T-helper 1 cell (primary cell): ENCODE data around the gene REXO2.

ENCODE experiments used
- DNase-seq, 5 donors: peaks; one replicate each; pipeline ENCODE4 v3.0.0-alpha.2; 2012 to 2020
- total RNA-seq, 4 donors: gene quantifications; one replicate each; lab custom pipeline; 2026; lab: John Stamatoyannopoulos, UW

The REXO2 gene
- total RNA-seq, result 14.8 to 23.4 (median 17.7) reads per million in 4 donors

DNA sequence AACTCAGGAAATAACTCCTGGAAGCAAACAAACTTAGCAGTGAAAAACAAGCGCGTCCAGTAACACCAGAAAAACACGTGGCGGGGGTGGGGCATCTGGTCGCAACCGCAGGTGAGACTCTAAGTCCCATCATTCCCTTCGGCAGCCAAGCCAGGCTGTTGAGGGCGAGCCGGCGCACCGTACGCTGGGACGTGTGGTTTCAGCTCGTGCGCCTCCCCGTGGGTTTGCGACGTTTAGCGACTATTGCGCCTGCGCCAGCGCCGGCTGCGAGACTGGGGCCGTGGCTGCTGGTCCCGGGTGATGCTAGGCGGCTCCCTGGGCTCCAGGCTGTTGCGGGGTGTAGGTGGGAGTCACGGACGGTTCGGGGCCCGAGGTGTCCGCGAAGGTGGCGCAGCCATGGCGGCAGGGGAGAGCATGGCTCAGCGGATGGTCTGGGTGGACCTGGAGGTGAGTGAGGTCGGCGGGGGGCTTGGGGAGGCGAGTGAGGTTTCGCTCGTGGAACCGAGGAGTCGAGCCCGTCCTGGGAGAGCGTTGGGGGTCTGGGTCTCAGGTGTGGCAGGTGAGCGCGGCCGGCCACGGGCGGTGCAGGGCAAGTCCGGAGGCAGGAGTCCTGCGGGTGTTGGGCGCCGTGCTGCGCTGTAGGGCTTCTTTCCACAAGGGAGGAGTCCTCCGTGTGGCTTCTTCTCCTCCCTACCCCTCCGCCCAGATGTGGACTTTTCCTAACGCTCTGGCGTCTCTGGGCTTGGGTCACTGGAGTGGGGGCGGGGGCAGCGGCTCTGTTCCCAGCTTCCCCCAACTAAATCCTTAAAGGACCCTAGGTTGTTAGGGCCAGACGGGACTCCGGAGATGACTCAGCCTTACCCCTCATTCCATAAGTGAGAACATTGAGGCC is at the start of gene REXO2:
Gene REXO2, plus strand, starts transcription at position 239 of the 892 bp plus-strand sequence. Its CDS starts 62 bp downstream, at position 301.
- DNase-seq, result peak; percentile 86 to 96 (median 91)

DNA sequence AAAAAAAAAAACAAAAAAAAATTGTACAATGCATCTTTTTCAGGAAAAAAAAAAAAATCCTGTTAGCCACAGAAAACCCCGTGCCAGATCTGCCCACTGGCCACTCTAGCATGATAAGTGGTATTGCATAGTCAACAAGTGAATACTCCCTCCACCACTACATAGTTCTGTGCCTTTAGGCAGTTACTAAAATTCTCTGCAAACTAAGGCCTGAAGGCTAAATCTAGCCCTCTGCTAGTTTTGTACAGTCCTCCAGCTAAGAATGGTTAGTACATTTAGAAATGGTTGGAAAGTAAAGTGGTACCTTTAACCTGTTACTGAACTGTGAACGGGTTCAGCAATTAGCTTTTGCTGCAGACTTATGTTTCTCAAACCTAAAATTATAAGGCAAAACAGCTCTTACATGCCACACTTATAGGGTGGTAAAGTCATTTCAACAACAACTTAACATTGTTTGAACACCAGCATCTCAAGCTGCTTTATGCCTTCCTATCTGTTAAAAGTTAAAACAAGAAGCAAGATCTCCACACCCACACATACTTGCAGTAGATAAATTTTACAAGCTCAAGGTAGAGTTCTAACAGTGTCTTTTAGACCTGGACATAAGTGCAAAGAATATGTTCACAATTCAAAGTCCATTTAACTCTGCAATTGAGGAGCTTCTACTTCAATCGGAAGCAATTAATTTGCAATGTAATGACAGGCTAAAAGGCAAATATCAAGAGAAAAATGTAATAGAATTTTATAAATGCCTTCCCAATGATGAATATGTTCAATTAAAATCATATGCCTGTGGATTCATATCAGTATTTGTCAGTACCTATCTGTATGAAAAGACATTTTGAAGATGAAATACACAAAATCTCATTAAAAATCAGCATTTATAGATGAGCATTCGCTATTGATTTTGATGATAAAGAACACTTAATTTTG is 46.3 kb upstream of the REXO2 start:
- no peak for DNase-seq

DNA sequence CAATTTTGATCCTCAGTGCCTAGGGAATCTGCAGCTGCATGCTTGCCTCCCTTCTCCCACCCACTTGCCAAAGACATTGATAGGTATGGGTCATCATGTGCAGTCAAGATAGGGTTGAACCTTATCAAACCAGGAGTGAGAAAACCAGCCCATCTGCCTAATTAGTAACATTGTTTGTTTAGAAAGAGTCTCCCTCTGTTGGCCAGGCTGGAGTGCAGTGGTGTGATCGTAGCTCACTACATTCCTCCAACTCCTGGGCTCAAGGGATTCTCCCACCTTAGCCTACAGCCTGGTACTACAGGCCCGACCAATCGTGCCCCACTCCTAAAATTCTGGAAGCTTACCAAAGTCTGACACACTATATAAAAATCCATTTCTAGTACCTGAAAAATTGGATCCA is 43.5 kb upstream of the REXO2 start:
- no peak for DNase-seq

DNA sequence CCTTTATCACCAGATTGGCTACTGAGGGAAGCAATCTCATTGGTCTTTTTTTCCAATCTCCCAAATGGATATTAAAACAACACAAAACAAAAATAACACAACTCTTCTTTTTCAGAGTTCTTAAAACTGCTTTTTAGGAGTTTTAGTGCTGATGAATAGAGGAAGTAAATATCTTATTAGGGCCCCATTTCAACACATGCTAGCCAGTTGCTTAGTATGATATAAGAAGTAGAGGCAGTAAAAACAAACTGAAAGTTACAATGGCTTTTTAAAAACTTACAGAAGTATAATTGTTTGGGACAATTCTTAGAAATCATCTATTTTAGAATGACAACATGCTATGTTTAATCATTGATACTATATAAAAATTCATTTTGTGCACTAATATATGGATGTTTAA is 42.4 kb upstream of the REXO2 start:
- DNase-seq, result no peak

DNA sequence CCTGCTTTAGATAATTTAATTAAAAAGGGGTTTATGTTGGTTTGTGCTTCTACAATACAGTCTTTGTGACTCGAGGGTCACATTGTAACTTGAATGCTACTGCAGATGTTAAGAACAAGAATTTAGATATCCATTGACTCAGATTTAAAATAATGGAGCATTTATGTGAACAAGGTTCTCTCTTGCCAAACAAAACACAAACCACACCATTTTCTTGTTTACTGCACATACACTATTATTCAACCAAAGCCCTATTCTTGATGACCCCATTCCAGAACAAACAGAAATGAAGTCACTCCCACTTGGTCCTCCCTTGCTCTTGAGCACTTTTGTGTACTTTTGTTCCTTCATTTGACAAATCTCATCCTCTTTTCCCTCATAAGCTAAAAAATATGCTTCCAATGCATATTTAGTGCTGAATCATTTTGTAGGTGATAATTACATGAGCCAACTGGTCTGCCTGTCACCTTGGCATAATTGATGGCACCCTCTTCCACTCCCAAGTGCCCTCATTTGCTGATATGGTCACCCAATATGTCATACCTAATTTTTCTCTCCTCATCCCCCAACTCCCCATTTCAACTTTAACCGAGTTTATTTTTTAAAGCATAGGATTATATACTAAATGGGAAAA is 41.8 kb upstream of the REXO2 start:
- no peak for DNase-seq

DNA sequence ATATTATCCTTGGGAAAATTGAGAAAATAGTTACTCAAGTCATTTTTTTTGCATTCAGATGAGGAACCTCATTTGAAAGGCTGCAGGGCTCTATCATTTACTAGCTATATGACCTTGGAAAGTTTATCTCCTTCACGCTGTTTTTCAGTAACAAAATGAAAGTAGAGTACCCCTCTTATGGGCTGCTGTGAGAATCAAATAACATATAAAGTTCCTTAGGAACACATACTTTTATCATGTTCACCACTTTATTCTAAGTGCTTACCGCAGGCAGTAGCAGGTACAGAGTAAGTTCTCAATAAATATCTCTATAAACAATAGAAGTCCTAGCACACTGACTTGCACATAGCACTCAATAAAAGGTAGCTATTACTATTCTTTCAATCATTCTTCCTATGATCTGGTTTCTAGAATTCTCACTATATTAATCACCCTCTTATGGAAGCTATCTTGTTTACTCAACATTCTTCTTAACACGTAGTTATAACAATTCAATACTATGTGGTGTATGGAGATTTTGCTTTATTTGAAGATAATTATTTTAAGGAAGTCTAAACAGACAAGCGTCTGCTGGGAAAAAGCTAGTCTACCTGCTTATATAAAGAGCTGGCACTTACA is 40.9 kb upstream of the REXO2 start:
- DNase-seq, result no peak

DNA sequence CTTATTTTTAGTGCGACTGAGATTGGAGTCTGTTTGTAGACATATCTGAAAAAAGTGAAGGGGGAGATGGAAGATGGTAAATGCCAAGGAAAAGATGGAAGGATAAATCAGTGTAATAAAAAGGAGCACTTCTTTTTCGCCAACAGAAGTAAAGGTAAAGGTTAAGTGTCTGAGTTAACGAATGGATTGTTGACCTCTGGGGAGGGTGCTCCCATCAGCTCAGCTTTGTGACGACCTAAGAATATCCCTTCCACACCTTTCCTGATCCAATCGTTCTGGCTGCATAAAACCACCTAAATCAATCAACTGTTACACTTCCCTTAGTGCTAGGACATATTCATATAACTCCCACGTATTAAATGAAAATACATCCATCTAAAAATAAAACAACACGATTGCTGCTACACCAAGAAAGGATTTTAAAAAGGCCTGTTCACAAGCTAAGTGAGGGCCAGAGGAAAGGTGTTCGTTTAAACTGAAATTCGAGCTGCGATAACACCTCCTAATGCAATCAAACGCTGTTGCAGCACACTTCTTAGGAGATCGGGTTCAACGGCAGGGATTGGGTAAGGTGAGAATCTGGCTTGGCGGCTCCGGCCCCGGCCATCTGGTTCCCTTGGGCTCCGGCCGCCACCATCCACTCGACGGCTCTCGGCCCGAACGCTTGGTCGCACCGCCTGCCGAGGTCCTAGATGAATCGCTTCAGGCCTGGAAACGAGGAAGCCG is 39.6 kb upstream of the REXO2 start:
- no peak for DNase-seq

DNA sequence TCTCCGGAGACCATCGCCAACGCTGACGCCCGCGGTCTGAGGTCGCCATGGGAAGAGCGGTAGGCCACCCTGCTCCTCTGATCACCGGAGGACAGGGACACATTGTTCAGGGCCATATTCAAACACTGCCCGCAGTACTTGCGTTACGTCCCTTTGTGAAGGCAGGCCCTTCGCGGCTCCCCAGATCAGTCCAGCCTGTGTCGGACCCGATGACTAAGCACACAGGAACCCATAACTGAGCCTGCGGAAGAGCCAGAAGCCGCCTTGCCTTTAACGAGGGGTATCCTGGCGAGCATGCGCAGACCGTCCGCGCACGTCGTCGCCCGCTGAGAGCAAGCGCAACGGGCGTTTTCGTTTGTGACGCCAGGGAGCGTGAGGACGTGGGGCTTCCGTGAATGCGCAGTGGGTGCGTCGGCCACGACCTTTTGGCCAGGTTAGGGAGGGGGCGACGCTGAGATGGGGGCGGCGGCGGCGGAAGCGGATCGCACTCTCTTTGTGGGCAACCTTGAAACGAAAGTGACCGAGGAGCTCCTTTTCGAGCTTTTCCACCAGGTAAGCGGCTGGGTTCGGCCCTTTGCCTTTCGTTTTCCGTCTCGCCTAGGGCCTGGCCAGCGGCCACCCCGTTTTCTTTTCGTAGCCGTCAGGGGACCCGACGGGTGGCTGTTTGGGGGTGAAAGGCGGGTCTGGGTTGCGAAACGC is 38.9 kb upstream of the REXO2 start, which contains the start of the genes C11orf71 and RBM7:
Gene C11orf71, minus strand, starts transcription at position 296 of the 699 bp plus-strand sequence. Its CDS starts 180 bp downstream, at position 116.
Gene RBM7, plus strand, starts transcription at position 451 of the 699 bp plus-strand sequence. Its CDS starts 6 bp downstream, at position 457.
- DNase-seq, result peak; percentile 96 to 99 (median 98)

DNA sequence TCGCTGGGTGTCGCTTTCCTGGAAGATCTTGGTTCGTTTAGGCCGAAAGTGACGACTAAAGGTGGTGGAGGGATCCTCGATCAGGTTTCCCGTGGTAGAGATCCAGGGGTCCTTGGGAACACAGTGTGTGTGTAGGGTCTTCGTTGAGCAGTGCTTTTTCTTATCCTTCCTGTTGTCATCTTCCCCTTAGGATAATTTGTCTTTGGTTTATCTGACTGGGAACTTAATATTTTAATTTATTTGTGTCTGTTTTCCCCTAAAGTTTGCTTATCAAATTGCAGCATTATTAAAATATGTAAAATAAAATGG is 38.4 kb upstream of the REXO2 start:
- no peak for DNase-seq

DNA sequence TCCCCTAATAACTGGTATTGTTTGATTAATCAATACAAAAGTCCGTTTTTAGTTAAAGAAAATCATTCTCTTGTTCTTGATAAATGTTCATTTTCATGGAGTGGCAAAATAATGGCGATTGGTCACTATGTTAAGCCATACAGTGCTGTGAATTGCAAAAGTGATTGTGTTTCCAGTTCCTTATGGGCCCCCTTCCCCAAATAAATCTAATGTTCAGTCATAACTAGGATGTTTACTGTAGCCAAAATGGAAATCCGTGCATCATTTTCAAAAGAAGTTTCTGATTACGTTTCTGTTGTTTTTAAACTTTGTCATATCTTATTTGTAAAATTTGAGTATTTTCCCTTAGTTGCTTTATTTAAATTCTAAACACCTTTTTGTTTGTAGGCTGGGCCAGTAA is 38.0 kb upstream of the REXO2 start:
- peak in 1 of 5 donors; percentile 7 for DNase-seq

DNA sequence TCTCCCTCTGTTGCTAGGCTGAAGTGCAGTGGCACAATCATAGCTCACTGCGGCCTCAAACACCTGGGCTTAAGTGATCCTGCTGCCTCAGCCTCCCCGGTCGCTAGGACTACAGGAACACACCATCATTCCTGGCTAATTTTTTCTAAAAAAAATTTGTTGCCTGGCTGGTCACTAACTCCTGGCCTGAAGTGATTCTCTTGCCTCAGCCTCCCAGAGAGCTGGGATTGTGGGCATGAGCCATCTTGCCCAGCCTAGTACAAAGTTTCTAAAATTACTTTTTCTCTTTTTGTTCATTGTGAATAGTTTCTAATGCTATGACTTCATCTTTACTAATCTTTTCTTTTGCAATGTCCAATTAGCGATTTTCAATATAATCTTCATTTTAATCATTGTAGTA is 26.3 kb upstream of the REXO2 start:
- no peak for DNase-seq

DNA sequence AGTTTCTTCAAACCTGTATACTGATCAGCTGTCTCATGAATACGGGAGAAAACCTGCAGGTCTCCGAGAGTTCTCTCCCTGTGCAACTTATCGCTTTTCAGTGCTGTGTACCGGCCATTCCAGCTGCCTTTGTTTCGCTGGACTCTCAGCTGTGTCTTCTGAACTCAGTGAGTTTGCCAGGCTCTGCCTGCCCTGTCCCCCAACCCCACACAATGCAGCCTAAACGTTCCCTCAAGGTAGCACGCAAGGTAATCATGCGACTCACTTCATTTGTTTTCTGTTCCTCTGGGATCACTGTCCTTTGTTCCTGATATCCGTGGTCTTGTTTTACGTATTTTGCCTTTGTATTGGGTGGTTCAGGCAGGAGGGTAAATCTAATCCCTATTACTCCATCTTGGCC is 25.3 kb upstream of the REXO2 start:
- no peak for DNase-seq

DNA sequence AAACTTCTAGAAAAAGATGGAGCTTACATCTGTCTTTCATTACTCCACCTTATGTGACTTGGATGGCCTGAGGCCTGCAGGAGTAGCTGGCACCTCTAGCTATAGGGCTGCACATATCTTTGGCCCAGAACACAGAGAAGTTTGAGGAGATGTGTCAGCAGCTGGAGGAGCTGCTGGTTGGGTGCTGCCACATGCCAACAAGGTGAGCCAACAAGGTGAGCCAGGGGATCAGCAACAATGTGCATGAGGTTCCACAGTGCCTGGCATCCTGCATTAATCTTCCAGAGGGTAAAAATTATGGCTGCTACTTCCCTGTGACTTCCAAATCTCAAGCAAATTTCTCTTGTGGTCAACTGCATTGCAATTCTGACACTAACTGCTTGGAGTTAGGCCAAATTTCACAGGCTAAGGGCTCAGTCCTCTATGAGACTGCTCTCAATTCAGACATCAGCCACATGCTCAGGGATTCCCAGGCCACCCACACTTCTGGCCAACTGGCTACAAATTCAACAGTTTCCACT is 22.8 kb upstream of the REXO2 start:
- no peak for DNase-seq

DNA sequence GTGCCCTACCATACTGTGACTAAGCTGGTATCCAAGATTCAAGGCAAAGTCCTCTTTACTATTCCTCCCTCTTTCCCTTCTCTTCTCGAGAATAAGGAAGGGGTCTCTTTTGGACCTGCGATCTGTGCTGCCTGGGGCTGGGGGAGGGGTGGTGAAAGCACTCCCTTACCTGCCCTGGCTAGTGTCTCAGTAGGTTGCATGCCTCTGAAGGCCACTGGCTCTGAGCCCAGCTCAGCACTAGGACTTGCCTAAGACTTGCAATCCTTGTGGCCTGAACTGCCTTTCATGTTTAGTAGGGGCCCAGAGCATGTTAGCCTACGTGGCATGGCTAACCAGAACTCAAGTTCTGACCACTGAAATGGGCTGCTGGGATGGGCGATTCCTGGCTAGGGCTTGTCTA is 13.0 kb upstream of the REXO2 start:
- no peak for DNase-seq

DNA sequence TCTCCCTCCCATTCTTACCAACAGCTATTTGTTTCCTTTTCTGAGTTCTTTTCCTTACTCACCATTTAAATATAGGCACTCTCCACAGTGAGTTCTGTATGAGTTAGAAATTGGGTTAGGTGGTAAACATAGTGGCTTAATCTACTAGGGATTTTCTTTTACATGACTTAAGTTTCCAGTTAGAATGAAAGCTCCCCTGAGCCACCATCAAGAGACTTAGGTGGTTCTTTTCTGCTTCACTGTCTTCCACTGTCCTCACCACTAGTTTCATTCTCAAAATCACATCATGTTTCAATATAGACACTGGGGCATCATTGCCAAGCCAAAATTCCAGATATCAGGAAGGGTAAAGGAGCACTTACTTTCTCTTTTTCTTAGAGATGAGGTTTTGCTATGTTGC is 9.0 kb upstream of the REXO2 start:
- DNase-seq, result no peak

DNA sequence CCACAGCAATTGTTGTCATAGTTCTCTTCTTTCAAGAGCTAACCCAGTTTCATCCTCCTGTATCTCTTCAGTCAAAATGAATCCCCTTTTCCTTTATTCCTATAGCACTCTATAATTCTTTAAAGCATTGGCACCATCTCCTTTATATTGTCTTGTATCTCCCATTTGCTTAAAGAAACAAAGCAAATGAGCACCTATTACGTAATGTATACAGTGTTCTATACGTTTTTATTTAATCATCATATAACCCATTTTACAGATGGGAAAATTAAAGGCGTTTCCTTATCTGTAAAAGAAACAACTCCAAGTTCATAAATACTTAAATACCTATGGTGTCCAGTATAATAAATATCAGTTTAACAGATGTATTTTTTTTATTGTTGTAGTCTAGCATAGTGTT is 6.4 kb upstream of the REXO2 start:
- DNase-seq, result no peak

DNA sequence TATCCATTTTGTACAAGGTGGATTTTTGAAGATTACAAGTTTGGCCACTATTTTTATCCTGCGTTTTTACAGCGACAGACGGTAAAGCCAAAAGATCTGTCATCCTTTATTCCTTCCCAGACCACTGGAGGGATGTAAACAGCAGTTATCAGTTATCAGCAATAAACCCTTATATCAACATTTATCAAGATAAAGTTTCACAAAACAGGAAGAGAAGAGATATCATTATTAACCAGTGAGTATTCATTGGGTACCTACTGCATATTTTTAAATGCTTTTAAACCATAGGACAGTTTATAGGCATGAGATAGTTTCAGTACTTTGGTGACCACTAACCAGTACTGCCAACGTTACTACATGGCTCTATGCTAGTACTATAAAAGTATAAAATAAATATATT is 5.9 kb upstream of the REXO2 start:
- no peak for DNase-seq

DNA sequence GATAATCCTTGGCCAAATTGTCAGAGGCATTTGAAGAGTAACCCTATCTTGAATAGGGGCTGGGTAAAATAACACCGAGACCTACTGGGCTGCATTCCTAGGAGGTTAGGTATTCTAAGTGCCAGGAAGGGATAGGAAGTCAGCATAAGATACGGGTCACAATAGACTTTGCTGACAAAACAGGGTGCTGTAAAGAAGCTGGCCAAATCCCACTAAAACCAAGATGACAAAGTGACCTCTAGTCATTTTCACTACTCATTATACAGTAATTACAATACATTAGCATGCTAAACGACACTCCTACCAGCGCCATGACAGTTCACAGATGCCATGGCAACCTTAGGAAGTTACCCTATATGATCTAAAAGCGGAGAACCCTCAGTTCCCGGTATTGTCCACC is 964 bp upstream of the REXO2 start:
- DNase-seq, result no peak

DNA sequence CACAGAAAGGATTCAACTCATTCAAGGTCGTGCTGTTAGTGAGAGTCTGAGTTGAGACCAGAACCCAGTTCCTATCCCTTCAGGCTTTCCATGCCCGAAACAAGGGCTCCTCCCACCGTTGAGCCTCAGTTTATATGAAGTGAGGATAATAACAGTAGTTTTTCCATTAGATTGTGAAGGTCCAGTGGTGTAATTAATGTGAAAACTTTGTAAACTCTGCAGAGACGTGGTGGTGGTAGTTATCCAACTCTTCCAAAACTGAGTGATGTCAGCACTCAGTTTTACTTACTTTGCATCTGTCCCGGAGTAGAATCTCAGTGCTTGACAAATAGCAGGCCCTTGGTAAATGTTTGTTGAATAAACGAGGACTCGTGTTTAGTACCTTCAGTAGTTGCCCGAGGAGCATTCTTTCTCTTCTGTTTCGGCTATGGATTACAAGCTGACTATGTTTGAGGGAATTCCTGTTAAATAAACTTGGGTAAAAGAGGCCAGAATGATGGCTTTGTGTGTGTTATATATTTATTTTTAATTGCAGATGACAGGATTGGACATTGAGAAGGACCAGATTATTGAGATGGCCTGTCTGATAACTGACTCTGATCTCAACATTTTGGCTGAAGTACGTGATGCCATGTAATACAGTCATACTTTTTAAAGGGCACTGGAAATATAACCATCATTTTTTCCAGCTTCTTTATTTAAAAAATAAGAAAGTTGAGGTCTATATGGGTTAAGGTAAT is 1.0 kb downstream of the REXO2 start:
- DNase-seq, result no peak
